Measurements from ENCODE around the gene NFIX.
A peak's percentile ranks its signal among the peaks of the same experiment; 100 is the strongest.

The NFIX gene

DNA sequence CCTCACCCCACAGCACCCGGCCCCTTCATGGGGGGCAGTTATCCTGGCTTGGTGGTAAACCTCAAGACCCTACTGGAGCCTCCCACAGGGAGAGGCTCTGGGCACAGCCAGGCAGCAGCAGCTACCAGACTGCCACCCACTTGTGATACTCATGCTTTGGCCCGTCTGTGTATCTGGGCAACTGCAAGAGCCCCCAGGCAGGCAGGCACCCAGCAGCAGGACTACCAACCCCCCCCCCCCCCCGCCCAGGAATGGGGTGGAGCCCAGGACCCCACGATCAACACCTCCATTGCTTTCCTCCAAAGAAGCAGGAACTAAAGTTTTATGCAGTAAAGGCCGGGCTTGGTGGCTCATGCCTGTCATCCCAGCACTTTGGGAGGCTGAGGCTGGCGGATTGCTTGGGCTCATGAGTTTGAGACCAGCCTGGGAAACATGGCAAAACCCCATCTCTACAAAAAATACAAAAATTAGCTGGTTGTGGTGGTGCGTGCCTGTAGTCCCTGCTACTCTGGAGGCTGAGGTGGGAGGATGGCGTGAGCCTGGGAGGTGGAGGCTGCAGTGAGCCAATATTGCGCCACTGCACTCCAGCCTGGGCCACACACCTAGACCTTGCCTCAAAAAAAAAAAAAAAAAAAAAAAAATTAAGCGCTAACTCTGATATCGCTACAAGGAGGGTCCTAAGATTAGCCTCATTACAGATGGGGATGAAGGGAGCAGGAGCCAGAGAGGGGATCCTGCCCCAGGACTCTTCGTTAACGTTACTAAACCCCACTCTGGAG lies 108.5 kb downstream of the NFIX start:
- H3K27ac Mint-ChIP-seq = no peak overlapping the region
- ATAC-seq (no peak), DNase-seq (no peak)
- peaks cover 7% of the 10 kb centered on the region for H3K27me3 Mint-ChIP-seq
- peaks cover 53% of the 10 kb centered on the region for H3K4me1 Mint-ChIP-seq
- H3K4me3 Mint-ChIP-seq = peak overlapping the region; percentile 93 to 95
- peaks cover 0 to 6% of the 10 kb centered on the region in 2 donors for H3K9me3 Mint-ChIP-seq

DNA sequence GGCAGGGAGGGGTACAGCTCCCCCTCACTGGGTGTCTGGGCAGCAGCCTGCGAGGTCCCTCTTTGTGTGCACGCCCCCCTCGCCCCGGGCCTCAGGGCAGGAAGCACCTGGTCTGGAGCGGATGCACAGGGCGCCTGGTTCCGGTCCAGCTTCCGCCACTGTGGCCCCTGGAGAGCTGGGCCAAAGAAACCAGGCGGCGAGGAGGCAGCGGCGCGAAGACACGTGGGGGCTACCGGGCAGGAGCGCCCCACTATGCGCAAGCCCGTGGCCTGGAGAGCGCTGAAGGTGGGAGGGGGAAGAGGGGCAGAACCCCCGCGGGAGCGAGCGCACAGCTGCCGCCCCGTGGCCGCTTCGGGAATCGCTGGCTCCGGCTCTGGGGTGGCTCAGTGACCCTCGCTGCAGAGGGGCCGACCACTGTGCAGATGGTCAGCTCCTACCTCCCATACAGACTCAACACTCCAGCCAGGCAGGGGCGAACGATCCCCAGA lies 109.1 kb downstream of the NFIX start:
- Mint-ChIP-seq H3K4me1 (peaks cover 46% of the 10 kb centered on the region), H3K27ac (peak overlapping the region; percentile 83 to 94), H3K9me3 (peaks cover 0 to 6% of the 10 kb centered on the region in 2 donors), H3K27me3 (peaks cover under 1% of the 10 kb centered on the region), H3K4me3 (peak overlapping the region; percentile 93 to 95)
- peak; percentile 51 for ATAC-seq
- peak; percentile 75 to 76 for DNase-seq

DNA sequence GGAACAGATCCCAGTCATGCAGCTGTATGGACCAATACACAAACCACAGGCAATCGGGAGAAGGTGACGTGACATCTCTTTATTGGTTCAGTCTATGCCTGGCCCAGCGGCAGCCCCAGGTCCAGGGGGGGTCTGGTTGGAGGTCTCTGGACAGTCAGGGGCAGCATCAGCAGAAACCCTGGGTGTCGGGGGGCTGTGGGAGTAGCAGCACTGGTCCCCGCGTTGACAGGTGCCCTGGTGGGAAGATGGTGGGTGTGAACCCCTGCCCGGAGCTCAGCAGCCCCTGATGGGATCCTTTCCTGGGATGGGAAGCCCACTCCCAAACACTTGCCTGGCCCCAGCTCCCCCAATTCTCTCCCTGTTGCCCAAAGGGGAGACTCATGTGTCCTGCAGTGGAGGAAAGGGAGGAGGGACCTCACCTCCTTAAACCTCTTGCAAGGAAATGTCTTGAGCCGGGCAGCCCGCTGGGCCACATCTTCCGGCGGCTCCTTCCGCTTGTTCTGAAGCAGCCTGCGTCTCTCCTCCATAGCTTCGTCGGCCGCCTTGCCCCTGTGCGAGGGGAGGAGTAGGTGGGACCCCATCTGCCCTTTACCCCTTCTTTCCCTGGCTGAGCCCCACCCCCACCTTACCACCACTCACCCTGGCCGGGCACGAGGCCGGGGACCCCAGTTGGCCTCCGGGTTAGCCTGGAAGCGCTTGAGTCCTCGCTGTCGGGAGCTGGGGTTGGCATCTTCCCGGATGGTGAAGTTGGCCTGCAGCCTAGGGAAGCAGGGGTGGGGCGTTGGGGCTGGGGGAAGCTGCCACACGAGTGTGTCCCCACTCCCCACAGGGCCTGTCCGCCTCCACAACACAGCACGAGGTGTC lies 109.8 kb downstream of the NFIX start:
- Mint-ChIP-seq H3K27ac (peak overlapping the region; percentile 83 to 94), H3K4me1 (peaks cover 40% of the 10 kb centered on the region), H3K4me3 (peak overlapping the region; percentile 93 to 95), H3K27me3 (no peaks in the 10 kb centered on the region), H3K9me3 (peaks cover 0 to 3% of the 10 kb centered on the region in 2 donors)
- peak; percentile 28 for ATAC-seq
- peak in 1 of 2 donors; percentile 43 for DNase-seq

DNA sequence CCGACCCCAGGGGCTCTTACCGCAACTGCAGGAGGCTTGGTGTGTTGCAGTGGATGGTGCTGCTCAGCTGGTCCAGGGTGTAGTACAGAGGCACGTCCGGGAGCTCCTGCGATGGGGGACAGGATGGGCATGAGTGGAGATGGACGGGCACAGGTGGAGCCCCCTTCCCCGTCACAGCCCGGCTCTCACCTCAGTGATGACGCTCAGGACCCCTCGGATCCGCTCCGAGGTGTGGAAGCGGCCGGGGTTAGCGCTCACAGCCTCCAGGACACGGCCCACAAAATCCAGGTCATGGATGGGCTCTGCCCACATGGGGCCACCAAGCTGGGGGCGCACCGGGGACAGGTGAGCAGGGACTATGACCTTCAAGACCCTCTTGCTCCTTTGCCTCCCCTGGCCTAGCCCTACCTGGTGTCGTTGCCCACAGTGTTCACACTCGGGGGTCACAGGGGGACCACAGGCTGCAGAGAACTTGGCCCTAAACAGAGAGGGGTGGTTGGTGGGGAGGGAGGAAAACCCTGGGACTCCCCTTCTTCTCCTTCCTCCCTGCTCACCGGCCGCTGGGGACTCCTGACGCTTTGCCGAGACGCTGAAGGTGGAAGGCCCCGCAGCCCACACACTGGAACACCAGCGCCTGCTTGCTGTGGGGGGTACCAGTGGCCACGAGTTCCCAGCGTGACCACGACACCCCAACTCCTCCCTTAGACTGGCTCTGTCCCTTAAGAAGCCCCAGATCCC lies 114.3 kb downstream of the NFIX start:
- H3K27ac Mint-ChIP-seq = no peak overlapping the region
- H3K4me1 Mint-ChIP-seq = peaks cover 3% of the 10 kb centered on the region
- H3K9me3 Mint-ChIP-seq = no peaks in the 10 kb centered on the region
- H3K27me3 Mint-ChIP-seq = no peaks in the 10 kb centered on the region
- no peak for ATAC-seq
- H3K4me3 Mint-ChIP-seq = no peak overlapping the region
- no peak for DNase-seq

DNA sequence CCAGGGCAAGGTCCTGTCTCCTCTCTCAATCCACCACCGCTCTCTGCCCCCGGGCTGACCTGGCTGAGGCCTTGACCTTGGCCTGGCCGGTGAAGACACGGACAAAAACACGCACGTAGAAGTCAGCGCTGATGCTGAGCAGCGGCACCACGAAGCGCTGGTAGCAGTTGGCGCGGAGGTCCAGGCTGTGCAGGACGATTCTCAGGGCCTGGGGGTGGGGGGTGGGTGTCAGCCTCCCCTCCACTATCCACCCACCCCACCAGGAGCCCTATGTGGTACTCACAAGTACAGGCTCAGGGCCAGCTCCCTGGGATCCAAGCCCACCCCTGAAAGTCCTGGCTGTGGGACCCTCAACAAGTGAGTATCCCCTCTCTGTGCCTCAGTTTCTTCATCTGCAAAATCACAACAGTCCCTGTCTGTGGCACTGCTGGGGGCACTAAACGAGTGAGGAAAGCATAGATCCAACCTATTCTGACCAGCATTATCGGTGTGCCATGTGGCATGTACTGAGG lies 114.9 kb downstream of the NFIX start:
- Mint-ChIP-seq H3K4me1 (peaks cover 3% of the 10 kb centered on the region), H3K9me3 (no peaks in the 10 kb centered on the region), H3K27me3 (no peaks in the 10 kb centered on the region), H3K27ac (no peak overlapping the region), H3K4me3 (no peak overlapping the region)
- DNase-seq (no peak), ATAC-seq (no peak)

DNA sequence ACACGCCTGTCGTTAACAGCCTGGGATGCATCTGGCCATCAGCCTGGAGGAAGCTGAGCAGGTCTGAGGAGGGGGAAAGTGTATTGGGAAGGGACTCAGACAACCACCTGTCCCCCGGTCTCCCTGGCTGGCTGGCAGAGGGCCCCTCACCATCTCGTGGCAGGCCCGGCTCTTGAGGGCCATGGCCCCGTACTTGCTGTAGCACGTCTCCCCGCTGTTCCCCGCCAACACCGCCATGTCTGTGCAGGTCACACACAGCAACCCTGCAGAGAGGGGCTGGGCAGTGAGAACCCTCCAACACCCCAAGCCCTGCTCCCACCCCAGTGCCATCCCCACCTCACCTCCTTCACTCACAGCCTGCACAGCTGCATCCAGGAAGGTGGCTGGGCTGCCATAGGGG lies 117.3 kb downstream of the NFIX start:
- DNase-seq (no peak), ATAC-seq (no peak)
- H3K27ac Mint-ChIP-seq = no peak overlapping the region
- H3K4me1 Mint-ChIP-seq = peaks cover 12% of the 10 kb centered on the region
- H3K27me3 Mint-ChIP-seq = no peaks in the 10 kb centered on the region
- H3K4me3 Mint-ChIP-seq = no peak overlapping the region
- H3K9me3 Mint-ChIP-seq = no peaks in the 10 kb centered on the region

DNA sequence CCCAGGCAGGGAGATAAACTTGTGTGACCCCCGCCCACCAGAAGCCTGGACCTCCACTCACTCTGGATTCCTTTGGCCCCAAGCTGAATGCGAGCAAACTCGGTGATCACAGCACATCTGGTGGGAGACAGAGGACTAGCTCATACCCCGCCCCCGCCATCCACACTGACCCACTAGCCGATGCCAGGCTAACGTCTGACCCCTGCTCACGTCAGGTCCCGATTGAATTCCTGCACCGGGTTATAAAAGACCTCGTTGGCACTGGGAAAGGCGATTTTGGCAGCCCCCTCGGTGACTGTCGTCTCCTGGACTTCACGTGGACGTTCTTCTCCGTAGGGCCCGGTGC lies 120.6 kb downstream of the NFIX start:
- peaks cover 33% of the 10 kb centered on the region for H3K4me1 Mint-ChIP-seq
- ATAC-seq (no peak), DNase-seq (no peak)
- no peaks in the 10 kb centered on the region for H3K27me3 Mint-ChIP-seq
- H3K27ac Mint-ChIP-seq = peak overlapping the region; percentile 96
- peak overlapping the region; percentile 95 for H3K4me3 Mint-ChIP-seq
- no peaks in the 10 kb centered on the region for H3K9me3 Mint-ChIP-seq

DNA sequence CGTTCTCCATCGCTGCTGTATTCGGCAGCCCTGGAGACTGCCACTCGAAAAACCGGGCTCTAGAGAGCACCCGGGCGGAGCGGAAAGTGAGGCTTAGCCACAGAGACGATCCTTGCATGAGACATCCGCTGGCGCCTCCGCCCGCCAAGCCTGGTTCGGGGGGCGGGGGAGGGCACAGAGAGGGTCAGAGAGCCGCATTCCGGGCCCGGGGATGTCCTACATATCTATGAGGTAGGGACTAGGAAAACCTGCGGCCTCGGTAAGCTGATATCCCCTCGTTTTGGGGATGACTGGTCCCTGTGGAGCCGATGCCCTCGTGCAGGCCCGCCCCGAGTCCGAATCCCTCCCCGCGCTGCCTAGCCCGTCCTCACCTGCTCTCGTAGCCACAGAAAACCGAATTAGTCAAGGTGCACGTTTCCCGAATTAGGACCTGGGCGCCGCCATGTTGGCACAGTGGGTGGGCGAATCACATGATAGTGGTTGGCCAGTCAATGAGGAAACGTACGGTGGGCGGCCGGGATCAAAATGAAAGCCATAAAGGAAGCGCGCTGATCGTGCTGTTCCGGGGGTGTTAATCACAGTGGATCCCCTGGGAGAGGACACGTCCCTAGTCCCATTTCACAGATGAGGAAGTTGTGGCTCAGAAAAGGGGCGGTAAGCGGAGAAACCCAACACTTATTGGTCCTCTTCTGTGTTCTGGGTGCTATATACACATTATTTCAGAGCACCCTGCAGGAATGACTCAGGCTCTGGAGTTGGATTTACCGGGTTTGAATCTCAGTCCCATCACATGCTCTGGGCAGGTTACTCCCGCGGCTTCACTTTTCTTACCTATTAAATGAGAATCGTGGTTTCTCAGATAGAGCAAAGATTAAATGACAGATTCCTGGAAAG lies 121.3 kb downstream of the NFIX start, which contains the start of gene TRMT1:
Gene TRMT1 (minus strand): TSS at position 459 of the 894 bp plus-strand sequence. CDS start 341 bp downstream, at position 118.
- ATAC-seq (peak; percentile 67), DNase-seq (peak; percentile 84 to 92)
- Mint-ChIP-seq H3K27me3 (no peaks in the 10 kb centered on the region), H3K9me3 (no peaks in the 10 kb centered on the region), H3K27ac (peak within 1 kb of the TSS; percentile 96), H3K4me3 (peak within 1 kb of the TSS; percentile 95), H3K4me1 (peaks cover 39% of the 10 kb centered on the region)

DNA sequence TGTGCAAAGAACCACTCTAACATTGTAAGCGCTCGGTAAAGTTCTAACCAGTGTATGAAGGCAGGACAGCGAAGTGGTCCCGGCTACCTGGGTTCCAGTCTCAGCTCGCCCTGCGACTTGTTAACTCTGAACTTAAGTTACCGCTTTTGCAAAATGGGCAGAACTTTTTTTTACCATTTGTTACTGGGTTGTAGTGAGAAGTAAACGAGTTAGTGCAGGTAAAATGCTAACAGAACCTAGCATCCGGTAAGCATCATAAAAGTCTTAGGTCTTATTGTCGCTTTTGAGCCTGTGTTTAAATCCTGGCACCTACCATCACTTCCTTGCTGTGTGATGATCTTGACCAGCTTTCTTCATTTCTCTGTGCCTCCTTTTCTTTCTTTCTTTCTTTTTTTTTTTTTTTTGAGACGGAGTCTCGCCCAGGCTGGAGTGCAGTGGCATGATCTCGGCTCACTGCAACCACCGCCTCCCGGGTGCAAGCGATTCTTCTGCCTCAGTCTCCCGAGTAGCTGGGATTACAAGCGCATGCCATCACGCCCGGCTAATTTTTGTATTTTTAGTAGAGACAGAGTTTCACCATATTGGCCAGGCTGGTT lies 122.0 kb downstream of the NFIX start:
- peaks cover 46% of the 10 kb centered on the region for H3K4me1 Mint-ChIP-seq
- DNase-seq (no peak), ATAC-seq (peak; percentile 11)
- peak overlapping the region; percentile 96 for H3K27ac Mint-ChIP-seq
- no peaks in the 10 kb centered on the region for H3K9me3 Mint-ChIP-seq
- peak overlapping the region; percentile 95 for H3K4me3 Mint-ChIP-seq
- no peaks in the 10 kb centered on the region for H3K27me3 Mint-ChIP-seq

DNA sequence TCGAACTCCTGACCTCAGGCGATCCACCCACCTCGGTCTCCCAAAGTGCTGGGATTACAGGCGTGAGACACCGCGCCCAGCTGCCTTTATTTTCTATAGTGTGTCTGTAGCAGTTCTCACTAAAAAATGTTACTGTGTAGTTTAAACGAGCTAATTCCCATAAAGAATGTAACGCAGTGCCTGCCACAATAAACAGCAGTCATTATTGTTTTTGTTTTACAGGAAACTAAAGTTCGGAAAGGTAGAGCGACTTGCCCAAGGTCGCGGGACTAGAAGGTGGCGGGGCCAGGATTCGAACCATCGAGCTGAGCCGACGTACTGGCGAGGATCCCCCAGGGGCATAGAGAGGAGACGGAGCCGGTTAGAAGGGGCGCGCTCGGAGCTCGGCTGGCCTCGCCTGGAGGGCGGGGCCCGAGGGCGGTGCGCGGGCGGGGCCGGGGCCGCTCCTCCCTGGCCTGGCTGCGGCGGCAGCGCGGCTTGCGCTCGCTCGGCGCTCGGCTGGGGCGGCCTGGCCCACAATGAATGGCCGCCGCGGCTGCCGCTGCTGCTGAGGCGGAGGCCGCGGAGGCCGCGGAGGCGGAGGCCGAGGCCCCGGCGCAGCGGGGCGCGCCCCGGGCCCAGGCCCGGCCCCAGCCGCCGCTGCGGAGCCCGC lies 122.6 kb downstream of the NFIX start, which contains the start of gene NACC1:
Gene NACC1 (plus strand): TSS at position 493 of the 652 bp plus-strand sequence. CDS start 16,944 bp downstream, outside the sequence.
- DNase-seq = peak; percentile 93 to 95
- Mint-ChIP-seq H3K4me1 (peaks cover 53% of the 10 kb centered on the region), H3K9me3 (no peaks in the 10 kb centered on the region), H3K27me3 (no peaks in the 10 kb centered on the region), H3K4me3 (peak within 1 kb of the TSS; percentile 95), H3K27ac (peak within 1 kb of the TSS; percentile 96)
- ATAC-seq = peak; percentile 93

DNA sequence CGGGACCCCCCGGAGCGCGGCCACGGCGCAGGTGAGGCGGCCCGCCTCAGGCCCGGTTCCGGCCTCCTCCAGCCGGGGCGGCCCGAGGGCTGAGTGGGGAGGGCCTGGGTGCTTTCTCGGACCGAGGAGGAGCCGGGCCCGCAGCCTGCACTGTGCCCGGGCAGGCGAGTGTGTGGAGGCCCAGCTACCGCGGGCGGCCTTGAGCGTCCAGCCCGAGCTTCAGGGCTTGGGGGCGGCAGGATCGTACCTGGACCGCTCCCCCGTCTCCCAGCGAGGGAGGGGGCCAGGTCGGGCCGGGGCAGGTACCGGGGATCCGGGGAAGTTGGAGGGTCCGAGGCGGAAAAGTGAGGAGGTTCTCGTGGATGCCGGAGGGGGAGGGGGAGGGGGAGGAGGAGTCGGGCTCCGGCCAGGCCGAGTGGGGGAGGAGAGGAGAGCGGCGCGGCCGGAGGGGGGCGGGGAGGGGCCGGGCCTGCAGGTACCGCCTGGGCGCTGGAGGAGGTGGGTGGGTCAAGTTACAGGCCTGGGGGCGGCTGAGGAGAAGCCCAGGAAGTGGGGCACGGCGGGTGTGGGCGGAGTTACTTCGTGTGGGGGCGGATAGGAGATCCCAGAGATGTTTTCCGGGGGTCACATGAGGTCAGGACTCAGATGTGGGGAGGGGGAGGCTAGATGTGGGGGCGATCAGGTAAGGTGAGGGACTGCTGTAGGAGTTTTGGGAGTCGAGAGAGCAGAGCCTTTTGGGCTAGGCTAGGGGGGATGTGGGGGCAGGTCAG lies 123.3 kb downstream of the NFIX start:
- peak; percentile 18 for ATAC-seq
- peak overlapping the region; percentile 71 to 76 for H3K27ac Mint-ChIP-seq
- no peaks in the 10 kb centered on the region for H3K27me3 Mint-ChIP-seq
- no peaks in the 10 kb centered on the region for H3K9me3 Mint-ChIP-seq
- peaks cover 60% of the 10 kb centered on the region for H3K4me1 Mint-ChIP-seq
- DNase-seq = peak in 1 of 2 donors; percentile 48
- H3K4me3 Mint-ChIP-seq = peak overlapping the region; percentile 82 to 87

DNA sequence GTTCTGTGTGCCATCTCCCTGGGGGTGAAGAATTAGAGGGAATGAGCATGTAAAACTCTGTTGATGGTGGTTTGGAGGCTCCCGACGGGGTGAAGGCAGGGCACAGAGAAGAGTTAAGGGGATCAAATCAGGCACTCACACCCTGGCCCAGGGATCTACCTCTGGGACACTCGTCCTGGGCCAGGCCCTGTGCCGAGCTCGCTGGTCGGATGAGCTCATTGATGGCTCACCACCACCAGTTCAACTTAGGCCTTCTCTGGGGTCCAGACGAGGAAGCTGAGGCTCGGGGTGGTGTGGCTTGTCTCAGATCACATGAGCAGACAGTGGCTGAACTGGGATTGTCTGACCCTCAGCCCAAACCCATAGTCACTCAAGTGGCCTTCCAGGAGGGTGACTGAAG lies 124.4 kb downstream of the NFIX start:
- no peaks in the 10 kb centered on the region for H3K9me3 Mint-ChIP-seq
- peak overlapping the region; percentile 37 to 86 for H3K27ac Mint-ChIP-seq
- ATAC-seq (no peak), DNase-seq (no peak)
- H3K27me3 Mint-ChIP-seq = no peaks in the 10 kb centered on the region
- H3K4me1 Mint-ChIP-seq = peaks cover 62% of the 10 kb centered on the region
- peak overlapping the region; percentile 82 to 87 for H3K4me3 Mint-ChIP-seq

DNA sequence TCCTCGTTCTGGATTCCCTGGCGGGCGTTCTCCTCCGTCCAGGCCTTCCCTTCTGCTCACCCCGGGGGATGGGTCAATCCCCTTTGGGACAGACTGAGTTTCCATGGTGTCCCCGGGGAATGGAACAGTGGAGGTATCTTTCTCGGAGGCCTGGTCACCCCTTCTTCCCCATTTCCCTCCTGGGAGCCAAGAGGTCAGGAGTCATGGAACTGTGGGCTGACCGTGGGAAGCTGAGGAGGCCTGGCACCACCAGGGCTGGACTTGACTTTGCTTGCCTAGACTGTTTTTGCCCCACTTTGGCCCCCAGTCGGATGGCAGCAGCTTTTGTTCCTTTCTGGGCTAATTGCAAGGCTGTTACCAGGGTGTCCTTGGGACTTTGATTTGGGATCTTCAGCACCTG lies 124.8 kb downstream of the NFIX start:
- ATAC-seq = no peak
- H3K27ac Mint-ChIP-seq = no peak overlapping the region

More for the DNA sequence above, 124.8 kb downstream of the NFIX start:
- no peak for DNase-seq
- no peak overlapping the region for H3K4me3 Mint-ChIP-seq
- no peaks in the 10 kb centered on the region for H3K27me3 Mint-ChIP-seq
- H3K4me1 Mint-ChIP-seq = peaks cover 60% of the 10 kb centered on the region
- no peaks in the 10 kb centered on the region for H3K9me3 Mint-ChIP-seq
